ENCODE results near the gene NDUFA7. TPM values are rescaled to one million over a fixed set of nuclear protein-coding genes. Genes with fewer than 3 reads are reported as not detected.
"Not testable (repeated sequence)": the region's sequence is repeated elsewhere in the genome, so short reads cannot be mapped to it uniquely, and the experiment has no call there.

NDUFA7 gene
- total RNA-seq, 4 donors from 2014 or later: 6.9 to 25.9 (median 8.8) TPM; not detected in 1

DNA sequence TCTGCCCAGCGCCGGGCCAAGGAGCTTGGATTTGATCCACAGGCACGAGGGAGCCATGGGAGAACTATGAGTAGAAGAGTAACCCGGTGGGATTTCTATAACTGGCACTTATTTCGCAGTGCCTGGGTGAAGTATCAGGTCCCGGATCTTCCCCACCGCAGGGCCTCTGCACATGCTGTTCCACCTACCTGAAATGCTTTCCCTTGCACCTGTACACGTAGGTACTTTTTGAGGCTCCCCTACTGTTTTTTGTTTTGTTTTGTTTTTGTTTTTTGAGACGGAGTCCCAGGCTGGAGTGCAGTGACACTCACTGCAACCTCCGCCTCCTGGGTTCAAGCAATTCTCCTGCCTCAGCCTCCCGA lies 22.3 kb upstream of the NDUFA7 start:
- Histone ChIP-seq H3K9me3 (no peaks in the 10 kb centered on the region), H3K4me1 (no peaks in the 10 kb centered on the region), H3K27me3 (peaks cover 0 to 9% of the 10 kb centered on the region in 2 donors), H3K36me3 (no peaks in the 10 kb centered on the region), H3K4me3 (peak overlapping the region in 1 of 2 donors; percentile 39), H3K27ac (no peak overlapping the region)
- TF ChIP-seq, protein P1, sequence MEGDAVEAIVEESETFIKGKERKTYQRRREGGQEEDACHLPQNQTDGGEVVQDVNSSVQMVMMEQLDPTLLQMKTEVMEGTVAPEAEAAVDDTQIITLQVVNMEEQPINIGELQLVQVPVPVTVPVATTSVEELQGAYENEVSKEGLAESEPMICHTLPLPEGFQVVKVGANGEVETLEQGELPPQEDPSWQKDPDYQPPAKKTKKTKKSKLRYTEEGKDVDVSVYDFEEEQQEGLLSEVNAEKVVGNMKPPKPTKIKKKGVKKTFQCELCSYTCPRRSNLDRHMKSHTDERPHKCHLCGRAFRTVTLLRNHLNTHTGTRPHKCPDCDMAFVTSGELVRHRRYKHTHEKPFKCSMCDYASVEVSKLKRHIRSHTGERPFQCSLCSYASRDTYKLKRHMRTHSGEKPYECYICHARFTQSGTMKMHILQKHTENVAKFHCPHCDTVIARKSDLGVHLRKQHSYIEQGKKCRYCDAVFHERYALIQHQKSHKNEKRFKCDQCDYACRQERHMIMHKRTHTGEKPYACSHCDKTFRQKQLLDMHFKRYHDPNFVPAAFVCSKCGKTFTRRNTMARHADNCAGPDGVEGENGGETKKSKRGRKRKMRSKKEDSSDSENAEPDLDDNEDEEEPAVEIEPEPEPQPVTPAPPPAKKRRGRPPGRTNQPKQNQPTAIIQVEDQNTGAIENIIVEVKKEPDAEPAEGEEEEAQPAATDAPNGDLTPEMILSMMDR (IDR thresholded peaks at IDR 0.05): no peak
- TF ChIP-seq POLR2A (IDR thresholded peaks at IDR 0.05): no peak
- DNase-seq: no peak
- intact Hi-C loops (cut with DNase I; ENCODE audit: low total_unique reads): no loop called here

DNA sequence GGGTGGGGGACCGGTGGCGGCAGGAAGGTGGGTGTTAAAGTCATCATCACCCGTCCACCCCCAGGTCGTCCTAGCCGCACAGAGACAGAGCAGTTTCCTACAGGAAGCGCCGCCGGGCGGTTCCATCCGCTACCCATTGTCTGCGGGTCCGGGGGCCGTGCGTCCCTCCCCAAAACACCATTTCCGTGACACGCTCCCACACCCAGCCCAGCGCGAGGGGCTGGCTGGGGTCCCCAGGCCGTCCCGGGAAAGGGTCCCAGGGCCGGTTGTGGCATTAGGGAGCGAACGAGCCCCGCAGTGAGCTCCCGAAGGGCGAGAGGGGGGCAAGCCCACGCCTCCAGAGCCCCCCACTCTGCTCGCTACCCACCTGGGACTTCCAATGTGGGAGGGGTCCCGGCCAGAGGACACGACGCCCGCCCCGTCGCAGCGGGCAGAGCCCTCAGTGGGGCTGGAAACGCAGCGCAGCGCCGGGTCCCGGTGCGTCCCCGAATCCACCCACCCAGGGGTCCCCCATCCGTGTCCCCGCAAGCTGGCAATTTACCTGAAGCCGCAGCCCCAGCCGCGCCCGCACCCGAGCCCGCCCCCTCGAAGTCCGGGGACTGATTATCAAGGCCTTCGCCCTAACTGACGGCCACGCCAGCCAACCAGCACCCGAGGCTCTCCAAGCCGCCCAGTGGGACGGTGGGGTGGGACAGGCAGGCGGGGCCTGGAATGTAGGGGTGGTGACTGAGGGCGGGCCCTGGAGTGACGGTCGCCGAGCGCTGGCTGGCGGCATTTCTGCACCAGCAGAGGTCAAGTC lies 21.7 kb upstream of the NDUFA7 start, which contains the start of gene KANK3:
Gene KANK3, minus strand, starts transcription at position 579 of the 799 bp plus-strand sequence. CDS start 5,434 bp downstream, outside the sequence.
- TF ChIP-seq, protein P1 (IDR thresholded peaks at IDR 0.05): peak in 2 of 4 experiments; percentile 12 to 20
- peak; percentile 82 to 84 for TF ChIP-seq POLR2A (IDR thresholded peaks at IDR 0.05)
- H3K9me3 ChIP-seq: no peaks in the 10 kb centered on the region
- H3K4me1 ChIP-seq: no peaks in the 10 kb centered on the region
- intact Hi-C loops (cut with DNase I; ENCODE audit: low total_unique reads): no loop called here
- peak within 1 kb of the TSS; percentile 75 to 83 for H3K27ac ChIP-seq
- peaks cover 0 to 9% of the 10 kb centered on the region in 2 donors for H3K27me3 ChIP-seq
- H3K36me3 ChIP-seq: no peaks in the 10 kb centered on the region
- peak; percentile 84 to 89 for DNase-seq
- peak within 1 kb of the TSS; percentile 31 to 39 for H3K4me3 ChIP-seq

DNA sequence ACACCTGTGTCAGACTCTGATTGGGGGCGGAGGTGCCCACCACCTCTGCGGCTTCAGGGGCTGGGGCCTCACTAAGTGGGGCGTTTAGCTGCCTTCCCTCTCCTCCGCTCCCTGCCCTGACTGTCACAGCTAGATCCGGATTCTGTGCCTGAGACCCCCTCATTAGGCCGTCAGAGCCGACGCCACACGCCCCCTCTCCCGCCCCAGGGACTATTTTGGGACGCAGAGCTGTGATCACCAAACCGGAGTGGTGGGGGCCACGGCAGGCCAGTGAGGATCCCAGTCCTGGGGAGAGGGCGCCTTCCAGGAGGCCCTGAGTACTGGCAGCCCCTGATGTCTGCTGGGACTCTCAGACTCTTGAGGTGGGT lies 21.1 kb upstream of the NDUFA7 start:
- H3K4me3 ChIP-seq: peak overlapping the region; percentile 31 to 39

DNA sequence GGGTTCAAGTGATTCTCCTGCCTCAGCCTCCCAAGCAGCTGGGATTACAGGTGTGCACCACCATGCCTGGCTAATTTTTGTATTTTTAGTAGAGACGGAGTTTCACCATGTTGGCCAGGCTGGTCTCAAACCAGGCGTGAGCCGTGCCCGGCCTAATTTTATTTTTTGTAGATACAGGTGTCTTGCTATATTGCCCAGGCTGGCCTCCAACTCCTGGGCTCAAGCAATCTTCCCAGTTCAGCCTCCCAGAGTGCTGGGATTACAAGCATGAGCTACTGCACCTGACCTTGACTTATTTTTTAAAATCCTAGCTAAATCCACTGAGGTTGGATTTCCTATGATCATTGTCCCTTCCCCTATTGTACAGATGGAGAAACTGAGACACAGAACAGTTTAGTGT lies 20.3 kb upstream of the NDUFA7 start:
- H3K36me3 ChIP-seq; H3K27me3 ChIP-seq; H3K4me3 ChIP-seq; intact Hi-C loops (cut with DNase I; ENCODE audit: low total_unique reads); H3K4me1 ChIP-seq; DNase-seq; H3K9me3 ChIP-seq: not testable (repeated sequence)
- peak overlapping the region; percentile 75 to 83 for H3K27ac ChIP-seq

More for the DNA sequence above, 21.1 kb upstream of the NDUFA7 start:
- Histone ChIP-seq H3K27ac (peak overlapping the region; percentile 75 to 83), H3K27me3 (peaks cover 0 to 9% of the 10 kb centered on the region in 2 donors), H3K9me3 (no peaks in the 10 kb centered on the region), H3K4me1 (no peaks in the 10 kb centered on the region), H3K36me3 (no peaks in the 10 kb centered on the region)
- intact Hi-C loops (cut with DNase I; ENCODE audit: low total_unique reads): no loop called here
- TF ChIP-seq POLR2A (IDR thresholded peaks at IDR 0.05): no peak
- TF ChIP-seq, protein P1 (IDR thresholded peaks at IDR 0.05): no peak
- DNase-seq: no peak

DNA sequence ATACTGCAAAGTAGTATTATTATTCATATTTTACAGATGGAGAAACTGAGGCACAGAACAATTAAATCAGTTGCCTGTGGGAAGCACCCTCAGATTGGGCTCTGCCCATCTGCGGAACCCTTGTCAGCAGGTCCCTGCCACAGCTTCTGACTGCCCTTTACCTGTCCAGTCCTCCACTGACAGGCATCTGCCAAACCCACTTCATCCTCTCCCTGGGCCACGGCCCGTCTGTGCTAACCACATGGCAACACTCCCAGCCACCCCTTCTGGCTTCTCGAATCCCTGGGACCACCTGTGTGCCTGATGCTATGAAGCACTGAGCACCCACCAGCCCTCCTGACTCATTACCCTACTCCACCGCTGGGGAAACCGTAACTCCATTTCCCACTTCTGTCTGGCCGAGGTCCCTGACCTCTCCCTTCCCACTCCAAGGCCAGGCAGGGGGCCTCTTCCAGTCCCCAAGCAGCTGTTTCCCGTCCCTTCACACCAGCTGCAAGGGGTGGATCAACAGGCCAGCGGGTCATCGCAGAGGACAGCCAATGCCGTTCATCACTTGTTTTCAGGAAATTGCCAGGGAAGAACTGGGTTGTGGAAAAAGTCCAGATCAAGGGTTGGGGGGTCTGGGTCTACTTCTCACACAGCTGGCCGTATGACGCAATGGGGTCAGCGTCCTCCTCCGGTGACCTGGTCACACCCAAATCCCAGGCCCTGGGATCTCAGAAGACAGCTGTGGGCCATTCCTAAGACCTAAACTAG lies 19.3 kb upstream of the NDUFA7 start:
- Histone ChIP-seq H3K27me3 (peaks cover 0 to 9% of the 10 kb centered on the region in 2 donors), H3K9me3 (no peaks in the 10 kb centered on the region), H3K4me3 (no peak overlapping the region), H3K4me1 (peaks cover 0 to under 1% of the 10 kb centered on the region in 2 donors), H3K36me3 (no peaks in the 10 kb centered on the region), H3K27ac (peak overlapping the region in 1 of 2 donors; percentile 83)
- TF ChIP-seq POLR2A (IDR thresholded peaks at IDR 0.05): no peak
- TF ChIP-seq, protein P1 (IDR thresholded peaks at IDR 0.05): peak in 1 of 4 experiments; percentile 33
- DNase-seq: peak; percentile 59 to 82
- intact Hi-C loops (cut with DNase I; ENCODE audit: low total_unique reads): no loop called here
